Lung (tissue), 12 donors: ENCODE measurements around the gene SRGN. TPM values are rescaled to one million over a fixed set of nuclear protein-coding genes. Genes with fewer than 3 reads are reported as not detected.
"Not testable (repeated sequence)": the region's sequence is repeated elsewhere in the genome, so short reads cannot be mapped to it uniquely, and the experiment has no call there.

Experiments
- ATAC-seq: fragments of 200-7000 bp; cut with Tn5 transposase; one replicate; pipeline ENCODE4 v1.9.1; 2020; ENCODE audit warnings: moderate number of reproducible peaks; ENCODE audit not compliant: insufficient read depth, low FRiP score
- DNase-seq, 3 donors: peaks; one replicate each; pipeline ENCODE4 v3.0.0-alpha.2; 2013 to 2017
- H3K27ac ChIP-seq, 2 donors: one replicate each; pipeline ENCODE4 v1.5.1; 2013; ENCODE audit warnings: mild to moderate bottlenecking in 2 of 2, moderate library complexity in 2 of 2, control low read depth in 1 of 2, inconsistent platforms in 1 of 2, low read depth in 1 of 2, low read length in 1 of 2
- H3K27me3 ChIP-seq, 3 donors: one replicate each; pipeline ENCODE4 v1.5.1; 2013; ENCODE audit warnings: low read length in 2 of 3; ENCODE audit not compliant: control insufficient read depth in 3 of 3, insufficient read depth in 3 of 3
- H3K36me3 ChIP-seq, 4 donors: one replicate each; pipeline ENCODE4 v1.5.1; 2013; ENCODE audit warnings: low read length in 4 of 4, mild to moderate bottlenecking in 1 of 4, moderate library complexity in 1 of 4; ENCODE audit not compliant: control insufficient read depth in 4 of 4, insufficient read depth in 4 of 4
- H3K4me1 ChIP-seq, 5 donors: one replicate each; pipeline ENCODE4 v1.5.1; 2013; ENCODE audit warnings: low read length in 5 of 5, mild to moderate bottlenecking in 2 of 5, moderate library complexity in 1 of 5; ENCODE audit not compliant: control insufficient read depth in 5 of 5, insufficient read depth in 5 of 5
- H3K4me3 ChIP-seq: one replicate; pipeline ENCODE4 v1.5.1; 2013; ENCODE audit warnings: mild to moderate bottlenecking, control low read depth, moderate library complexity
- H3K9ac ChIP-seq, 2 donors: one replicate each; pipeline ENCODE4 v1.5.1; 2013; ENCODE audit warnings: low read length in 2 of 2, control low read depth in 1 of 2; ENCODE audit not compliant: insufficient read depth in 1 of 2
- H3K9me3 ChIP-seq, 4 donors: one replicate each; pipeline ENCODE4 v1.5.1; 2013; ENCODE audit warnings: low read length in 3 of 4, mild to moderate bottlenecking in 1 of 4, moderate library complexity in 1 of 4; ENCODE audit not compliant: control insufficient read depth in 4 of 4, insufficient read depth in 3 of 4
- WGBS, 2 donors: extraction: QIAGEN DNeasy Blood & Tissue Kit; methylation state at CpG; one replicate each; pipeline ENCODE4 v1.1.7; 2013; 5-methylcytosine and 5-hydroxymethylcytosine counted together
- polyA plus RNA-seq, 2 donors: library from polyadenylated mRNA; stranded (reverse); fragments of 200-250 nt; gene quantifications; one replicate each; pipeline ENCODE4 v1.2.1, GENCODE V29; 2013
- total RNA-seq, 2 donors: library from RNA; depleted of rRNA in 1 of 2; stranded (reverse); fragments of >200 nt in 1 of 2; gene quantifications; one replicate each; pipeline ENCODE4 v1.2.1, GENCODE V29; 2014 to 2021
- TF ChIP-seq, protein P1 (sequence below): IDR thresholded peaks from 2 replicates; pipeline ENCODE4 v1.5.1; 2012; ENCODE audit warnings: mild to moderate bottlenecking; ENCODE audit errors: control extremely low read depth, extremely low read depth
- donor health status: control.
- donor health status: control.
- donor health status: Bipolar disorder and iron deficiency.
- donor health status: healthy.
- donor health status: DM: yes; HTN: yes; CAD: no.

Gene SRGN
- total and polyA plus RNA-seq, 4 donors = 58.1 to 1,336 (median 240) TPM

DNA sequence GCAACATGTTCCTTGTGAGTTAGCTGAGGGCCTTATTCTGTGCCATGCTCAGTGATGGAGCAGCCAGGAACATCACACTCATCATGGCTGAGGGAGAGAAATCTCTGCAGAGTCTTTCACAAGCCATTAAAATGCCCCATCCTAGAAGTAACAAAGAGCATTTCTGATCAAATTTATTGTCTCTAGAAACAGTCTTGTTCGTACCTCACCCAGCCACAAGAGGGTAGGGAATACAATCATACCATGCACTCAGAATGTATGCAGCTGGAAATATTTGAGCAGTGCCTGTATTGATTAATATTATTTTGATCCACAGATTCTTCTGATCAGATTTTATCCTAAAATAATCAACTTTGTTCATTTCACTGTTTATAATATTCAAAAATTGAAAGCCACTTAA, 53.4 kb downstream of the SRGN start:
- Histone ChIP-seq H3K9me3 (no peaks in the 10 kb centered on the region), H3K27me3 (no peaks in the 10 kb centered on the region), H3K27ac (no peak overlapping the region), H3K4me3 (no peak overlapping the region), H3K36me3 (peaks cover 0 to 10% (median 5%) of the 10 kb centered on the region in 4 donors), H3K9ac (no peak overlapping the region), H3K4me1 (no peaks in the 10 kb centered on the region)
- ATAC-seq = no peak
- TF ChIP-seq, protein P1, sequence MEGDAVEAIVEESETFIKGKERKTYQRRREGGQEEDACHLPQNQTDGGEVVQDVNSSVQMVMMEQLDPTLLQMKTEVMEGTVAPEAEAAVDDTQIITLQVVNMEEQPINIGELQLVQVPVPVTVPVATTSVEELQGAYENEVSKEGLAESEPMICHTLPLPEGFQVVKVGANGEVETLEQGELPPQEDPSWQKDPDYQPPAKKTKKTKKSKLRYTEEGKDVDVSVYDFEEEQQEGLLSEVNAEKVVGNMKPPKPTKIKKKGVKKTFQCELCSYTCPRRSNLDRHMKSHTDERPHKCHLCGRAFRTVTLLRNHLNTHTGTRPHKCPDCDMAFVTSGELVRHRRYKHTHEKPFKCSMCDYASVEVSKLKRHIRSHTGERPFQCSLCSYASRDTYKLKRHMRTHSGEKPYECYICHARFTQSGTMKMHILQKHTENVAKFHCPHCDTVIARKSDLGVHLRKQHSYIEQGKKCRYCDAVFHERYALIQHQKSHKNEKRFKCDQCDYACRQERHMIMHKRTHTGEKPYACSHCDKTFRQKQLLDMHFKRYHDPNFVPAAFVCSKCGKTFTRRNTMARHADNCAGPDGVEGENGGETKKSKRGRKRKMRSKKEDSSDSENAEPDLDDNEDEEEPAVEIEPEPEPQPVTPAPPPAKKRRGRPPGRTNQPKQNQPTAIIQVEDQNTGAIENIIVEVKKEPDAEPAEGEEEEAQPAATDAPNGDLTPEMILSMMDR = no peak
- DNase-seq = no peak
- WGBS, 2 donors = 86 to 90% methylated on average over 1 of the region's 1 CpG

DNA sequence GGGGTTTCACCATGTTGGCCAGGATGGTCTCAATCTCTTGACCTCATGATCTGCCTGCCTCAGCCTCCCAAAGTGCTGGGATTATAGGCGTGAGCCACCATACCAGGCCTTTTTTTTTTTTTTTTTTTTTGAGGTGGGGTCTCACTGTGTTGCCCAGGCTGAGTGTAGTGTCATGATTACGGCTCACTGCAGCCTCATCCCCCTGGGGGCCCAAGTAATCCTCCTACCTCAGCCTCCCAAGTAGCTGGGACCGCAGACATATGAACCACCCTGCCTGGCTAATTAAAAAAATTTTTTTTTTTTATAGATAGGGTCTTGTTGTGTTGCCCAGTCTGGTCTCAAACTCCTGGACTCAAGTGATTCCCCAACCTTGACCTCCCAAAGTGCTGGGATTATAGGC, 54.2 kb downstream of the SRGN start:
- H3K4me1 ChIP-seq, DNase-seq, H3K27me3 ChIP-seq, ATAC-seq, H3K36me3 ChIP-seq, H3K9me3 ChIP-seq, H3K4me3 ChIP-seq, H3K9ac ChIP-seq, H3K27ac ChIP-seq: not testable (repeated sequence)
- 100% methylated on average over 3 of the region's 3 CpGs for WGBS, 2 donors

- DNase-seq = no peak
- no peak overlapping the region for H3K4me3 ChIP-seq
- H3K27me3 ChIP-seq = no peaks in the 10 kb centered on the region
- H3K9me3 ChIP-seq = no peaks in the 10 kb centered on the region
- 48 to 53% methylated on average over 3 of the region's 3 CpGs for WGBS, 2 donors
- no peaks in the 10 kb centered on the region for H3K4me1 ChIP-seq
- TF ChIP-seq, protein P1 = no peak
- H3K27ac ChIP-seq = no peak overlapping the region
- no peak for ATAC-seq
- H3K36me3 ChIP-seq = peaks cover 0 to 4% (median 0%) of the 10 kb centered on the region in 4 donors
- no peak overlapping the region for H3K9ac ChIP-seq
Observed at GRCh38 chr10:69142983-69143382, 55.1 kb downstream of the SRGN start.

DNA sequence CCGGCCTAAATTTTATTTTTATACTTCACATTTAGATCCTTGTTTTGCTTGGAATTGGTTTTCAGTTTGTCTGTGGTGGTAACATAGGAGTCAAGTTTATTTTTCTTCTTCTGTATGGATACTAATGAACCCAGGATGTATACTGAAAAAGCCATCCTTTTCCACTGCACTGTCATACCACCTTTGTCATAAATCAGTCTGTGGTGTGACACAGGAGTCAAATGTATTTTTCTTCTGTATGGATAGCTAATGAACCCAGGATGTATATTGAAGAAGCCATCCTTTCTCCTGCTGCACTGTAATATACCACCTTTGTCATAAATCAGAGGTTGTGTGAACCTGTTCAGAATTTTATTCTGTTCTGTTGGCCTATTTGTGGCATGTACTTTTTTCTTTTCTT, 57.4 kb downstream of the SRGN start:
- Histone ChIP-seq H3K27me3 (no peaks in the 10 kb centered on the region), H3K9me3 (no peaks in the 10 kb centered on the region), H3K36me3 (no peaks in the 10 kb centered on the region), H3K4me3 (no peak overlapping the region), H3K4me1 (no peaks in the 10 kb centered on the region), H3K27ac (no peak overlapping the region), H3K9ac (no peak overlapping the region)
- TF ChIP-seq, protein P1 = no peak
- ATAC-seq = no peak
- 98 to 100% methylated on average over 1 of the region's 1 CpG for WGBS, 2 donors
- DNase-seq = no peak
